Kidney (tissue), 2 donors: ENCODE data around the gene LYPD4. TPM values are rescaled to one million over a fixed set of nuclear protein-coding genes. Genes with fewer than 3 reads are reported as not detected.

Source experiments
- microRNA-seq: library from miRNA; unstranded; fragments of <30 nt; microRNA quantifications from one replicate; pipeline ENCODE4 v1.2.0, GENCODE V29; 2020
- polyA plus RNA-seq: library from polyadenylated mRNA; stranded (reverse); fragments of 350-450 nt; fragmentation: Illumina TruSeq; extraction: RNeasy Lipid Tissue Mini Kit (QIAGEN cat#74804); gene quantifications from one replicate; pipeline ENCODE4 v1.2.3, GENCODE V29; 2014; ENCODE audit warnings: low read depth, low replicate concordance; ENCODE audit not compliant: insufficient read depth
- total RNA-seq: library from RNA; stranded (reverse); fragmentation: NEBNext Ultra II Directional; extraction: Animal tissue kit (Norgen Biotek cat#: 25700); gene quantifications from one replicate; pipeline ENCODE4 v1.2.1, GENCODE V29; 2021
- donor health status: DM: yes; HTN: yes; CAD: no.

LYPD4 gene
- total and polyA plus RNA-seq, 2 donors from 2014 or later: not detected

Small RNAs within 50 kb of the gene (microRNA-seq; reads per million reads assigned to microRNA genes)
- gene MIR6797: not detected

Other genes starting within 250 kb of the LYPD4 start
- 4.7 TPM for gene CEACAM4, start 217.6 kb downstream of the LYPD4 start, total RNA-seq
- not detected for gene CEACAM4, start 217.6 kb downstream of the LYPD4 start, polyA plus RNA-seq
- 0.16 TPM for gene CEACAM7, start 156.4 kb downstream of the LYPD4 start, total RNA-seq
- not detected for gene CEACAM7, start 156.4 kb downstream of the LYPD4 start, polyA plus RNA-seq
- gene CEACAM5, start 136.1 kb downstream of the LYPD4 start, total RNA-seq: not detected
- not detected for gene CEACAM5, start 136.1 kb downstream of the LYPD4 start, polyA plus RNA-seq
- not detected for gene CEACAM6, start 89.2 kb downstream of the LYPD4 start, total RNA-seq
- not detected for gene CEACAM6, start 89.2 kb downstream of the LYPD4 start, polyA plus RNA-seq
- gene CEACAM3, start 48.1 kb downstream of the LYPD4 start, total RNA-seq: 0.69 TPM
- not detected for gene CEACAM3, start 48.1 kb downstream of the LYPD4 start, polyA plus RNA-seq
- gene DMRTC2, start 359 bp upstream of the LYPD4 start, total RNA-seq: not detected
- not detected for gene DMRTC2, start 359 bp upstream of the LYPD4 start, polyA plus RNA-seq
- gene RPS19, start 15.6 kb upstream of the LYPD4 start, total RNA-seq: 1,433 TPM
- 2,116 TPM for gene RPS19, start 15.6 kb upstream of the LYPD4 start, polyA plus RNA-seq
- 11.0 TPM for gene CD79A, start 32.6 kb upstream of the LYPD4 start, total RNA-seq
- gene CD79A, start 32.6 kb upstream of the LYPD4 start, polyA plus RNA-seq: 0.32 TPM
- 139 TPM for gene ARHGEF1, start 38.5 kb upstream of the LYPD4 start, total RNA-seq
- 39.0 TPM for gene ARHGEF1, start 38.5 kb upstream of the LYPD4 start, polyA plus RNA-seq
- 0.69 TPM for gene ERFL, start 83.8 kb upstream of the LYPD4 start, total RNA-seq
- not detected for gene ERFL, start 83.8 kb upstream of the LYPD4 start, polyA plus RNA-seq
- 146 TPM for gene RABAC1, start 114.6 kb upstream of the LYPD4 start, total RNA-seq
- 333 TPM for gene RABAC1, start 114.6 kb upstream of the LYPD4 start, polyA plus RNA-seq
- not detected for gene ATP1A3, start 149.5 kb upstream of the LYPD4 start, total RNA-seq
- not detected for gene ATP1A3, start 149.5 kb upstream of the LYPD4 start, polyA plus RNA-seq
- gene GRIK5, start 225.5 kb upstream of the LYPD4 start, total RNA-seq: 16.2 TPM
- gene GRIK5, start 225.5 kb upstream of the LYPD4 start, polyA plus RNA-seq: 8.9 TPM
- 12.7 TPM for gene ZNF574, start 231.5 kb upstream of the LYPD4 start, total RNA-seq
- gene ZNF574, start 231.5 kb upstream of the LYPD4 start, polyA plus RNA-seq: 7.2 TPM